Activated naive CD8-positive, alpha-beta T cell treated with anti-CD3 and anti-CD28 coated beads for 36 hours (primary cell): ENCODE data around the gene PKP4. TPM values are rescaled to one million over a fixed set of nuclear protein-coding genes. Genes with fewer than 3 reads are reported as not detected.

ENCODE experiments used
- DNase-seq: peaks from one replicate; pipeline ENCODE4 v3.0.0; 2021
- H3K27ac Mint-ChIP-seq: one replicate; pipeline ENCODE4 v1.8.0; 2022; ENCODE audit warnings: mild to moderate bottlenecking, moderate library complexity, mixed read lengths
- H3K27me3 Mint-ChIP-seq: one replicate; pipeline ENCODE4 v1.8.0; 2022; ENCODE audit warnings: mild to moderate bottlenecking, mixed read lengths
- H3K36me3 Mint-ChIP-seq: one replicate; pipeline ENCODE4 v1.8.0; 2021; ENCODE audit warnings: mild to moderate bottlenecking, mixed read lengths
- H3K4me1 Mint-ChIP-seq: one replicate; pipeline ENCODE4 v1.8.0; 2021; ENCODE audit warnings: mixed read lengths
- H3K4me3 Mint-ChIP-seq: one replicate; pipeline ENCODE4 v1.8.0; 2022; ENCODE audit warnings: mild to moderate bottlenecking, moderate library complexity, mixed read lengths
- H3K9me3 Mint-ChIP-seq: one replicate; pipeline ENCODE4 v1.8.0; 2022; ENCODE audit warnings: mixed read lengths
- total RNA-seq, 2 experiments: library from RNA; stranded (reverse); gene quantifications; one replicate each; pipeline ENCODE4 v1.2.3, GENCODE V29; 2021

PKP4 gene
- total RNA-seq, 2 experiments from 2014 or later, result 35.3 to 38.2 TPM

DNA sequence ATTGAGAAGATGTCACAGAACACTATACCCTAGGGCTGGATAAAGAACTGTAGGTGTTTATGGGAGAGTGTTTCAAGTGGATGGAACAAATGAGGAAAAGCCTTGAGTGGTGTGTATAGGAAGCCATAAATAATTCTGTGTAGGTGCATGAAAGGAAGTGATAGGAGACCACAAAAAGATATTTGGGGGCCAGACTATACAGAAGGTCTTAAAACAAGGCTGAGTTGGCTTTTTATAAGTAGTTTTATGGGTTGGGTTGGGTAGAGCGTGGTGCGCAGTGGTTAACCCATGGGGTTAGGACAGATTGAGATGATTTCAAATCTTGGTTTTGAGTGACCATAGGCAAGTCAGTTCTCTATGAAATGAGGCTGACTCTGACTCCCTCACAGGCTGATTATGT lies 110.5 kb downstream of the PKP4 start:
- Mint-ChIP-seq H3K4me1 (no peaks in the 10 kb centered on the region), H3K4me3 (no peak overlapping the region), H3K27ac (no peak overlapping the region), H3K27me3 (no peaks in the 10 kb centered on the region), H3K36me3 (peaks cover 19% of the 10 kb centered on the region), H3K9me3 (peaks cover 8% of the 10 kb centered on the region)
- DNase-seq, result no peak

DNA sequence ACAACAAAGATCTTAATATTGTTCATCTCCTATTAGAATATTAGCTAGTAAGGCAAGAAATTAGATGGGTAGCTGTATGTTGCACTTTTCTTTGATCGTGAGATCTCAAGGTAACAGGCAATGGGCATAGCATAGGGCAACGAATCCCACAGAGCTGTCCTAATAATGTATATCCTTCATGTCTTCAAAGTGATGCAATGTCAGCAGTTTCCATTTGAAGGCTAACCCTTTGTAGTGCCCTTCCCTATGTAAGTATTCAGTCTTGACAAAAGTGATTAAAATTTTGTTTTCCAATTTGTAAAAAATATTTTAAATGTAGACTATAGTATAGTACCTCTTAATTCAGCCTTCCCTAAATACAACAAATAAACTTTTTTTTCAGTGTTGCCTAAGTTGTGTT lies 112.5 kb downstream of the PKP4 start:
- H3K27ac Mint-ChIP-seq, result no peak overlapping the region
- no peak for DNase-seq
- peaks cover 20% of the 10 kb centered on the region for H3K36me3 Mint-ChIP-seq
- H3K4me1 Mint-ChIP-seq, result no peaks in the 10 kb centered on the region
- no peak overlapping the region for H3K4me3 Mint-ChIP-seq
- H3K27me3 Mint-ChIP-seq, result no peaks in the 10 kb centered on the region
- H3K9me3 Mint-ChIP-seq, result peaks cover 8% of the 10 kb centered on the region

DNA sequence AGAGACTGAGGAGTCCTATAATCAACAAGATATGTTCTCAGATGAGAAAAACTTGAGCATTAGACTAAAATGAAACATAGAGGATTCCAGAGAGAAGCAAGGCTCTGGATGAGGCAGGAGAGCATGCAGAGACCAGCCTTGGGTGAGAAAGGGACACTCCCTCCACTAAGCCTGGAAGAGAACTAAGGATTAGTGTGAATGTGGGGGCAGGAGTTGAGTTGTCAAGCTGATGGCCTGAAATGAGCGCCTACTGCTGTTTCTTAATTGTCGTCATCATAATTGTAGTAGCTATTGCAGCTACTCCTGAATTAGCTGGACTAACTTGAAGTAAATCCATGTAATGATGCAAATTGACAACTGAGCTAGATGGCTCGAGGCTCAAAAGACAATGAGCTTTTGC lies 114.1 kb downstream of the PKP4 start:
- Mint-ChIP-seq H3K4me1 (no peaks in the 10 kb centered on the region), H3K4me3 (no peak overlapping the region), H3K27me3 (no peaks in the 10 kb centered on the region), H3K27ac (no peak overlapping the region), H3K36me3 (peaks cover 22% of the 10 kb centered on the region), H3K9me3 (peaks cover 8% of the 10 kb centered on the region)
- DNase-seq, result no peak

DNA sequence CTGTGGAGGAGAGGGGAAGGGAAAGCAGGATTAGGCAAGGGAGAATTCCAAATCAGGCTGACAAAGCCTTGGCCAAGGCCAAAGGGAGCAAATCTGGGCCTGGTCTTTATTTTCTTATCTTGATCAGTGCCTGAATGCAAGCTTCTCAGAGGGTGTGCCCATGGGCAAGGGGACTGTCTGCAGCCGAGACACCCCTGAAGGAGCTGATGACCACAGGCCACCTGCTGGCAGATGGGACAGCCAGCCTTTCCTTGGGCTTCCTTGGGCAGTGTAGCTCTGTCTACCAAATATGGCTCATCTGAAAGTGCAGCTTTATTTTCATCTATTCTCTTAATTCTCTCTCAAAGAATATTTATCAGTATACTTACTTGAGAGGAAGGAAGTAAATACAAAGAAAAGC lies 117.0 kb downstream of the PKP4 start:
- Mint-ChIP-seq H3K4me1 (no peaks in the 10 kb centered on the region), H3K27me3 (no peaks in the 10 kb centered on the region), H3K36me3 (peaks cover 13% of the 10 kb centered on the region), H3K9me3 (peaks cover 8% of the 10 kb centered on the region), H3K4me3 (no peak overlapping the region), H3K27ac (no peak overlapping the region)
- DNase-seq, result no peak

DNA sequence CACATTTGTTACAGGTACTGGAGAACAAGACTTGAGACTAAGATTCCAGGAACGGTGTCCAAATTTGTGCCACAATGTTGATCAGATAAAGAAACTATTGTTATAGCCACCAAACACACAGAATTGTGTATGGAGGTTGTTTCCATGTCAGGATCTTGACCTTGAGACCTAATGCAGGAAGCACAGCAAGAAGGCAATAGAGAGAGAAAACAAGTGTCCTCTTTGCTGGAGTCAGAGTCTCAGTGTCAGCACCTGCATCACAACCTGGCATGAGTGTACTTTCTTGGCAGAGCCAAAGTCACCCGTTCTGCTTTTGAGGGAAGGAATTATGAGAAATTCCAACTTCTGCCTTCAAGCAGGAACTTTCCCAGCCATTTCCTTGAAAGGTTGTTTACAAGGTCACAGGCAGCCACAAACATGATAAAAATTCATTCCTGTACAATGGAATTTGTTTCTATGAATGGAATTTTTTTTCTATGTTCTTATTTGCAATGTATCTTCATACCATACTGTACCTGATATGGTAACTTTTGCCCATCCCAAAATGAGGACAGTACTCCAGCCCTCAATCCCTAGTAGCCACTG lies 118.4 kb downstream of the PKP4 start:
- Mint-ChIP-seq H3K9me3 (peaks cover 8% of the 10 kb centered on the region), H3K4me1 (no peaks in the 10 kb centered on the region), H3K4me3 (no peak overlapping the region), H3K36me3 (peaks cover 16% of the 10 kb centered on the region), H3K27me3 (no peaks in the 10 kb centered on the region), H3K27ac (no peak overlapping the region)
- DNase-seq, result no peak

DNA sequence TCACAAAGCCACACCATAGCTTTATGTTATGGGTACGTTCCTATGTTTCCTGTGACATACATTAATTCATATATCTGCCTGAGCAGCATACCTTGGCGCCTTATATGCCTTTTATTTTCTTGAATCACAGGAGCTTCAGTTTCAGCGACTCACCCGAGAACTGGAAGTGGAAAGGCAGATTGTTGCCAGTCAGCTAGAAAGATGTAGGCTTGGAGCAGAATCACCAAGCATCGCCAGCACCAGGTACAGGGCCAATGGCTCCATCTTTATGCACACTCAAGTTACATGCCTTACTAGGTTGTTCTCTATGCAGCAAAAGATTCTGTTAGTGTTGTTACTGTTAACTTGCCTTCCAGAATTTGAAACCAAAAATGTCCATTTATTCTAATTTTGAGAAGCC lies 120.4 kb downstream of the PKP4 start:
- Mint-ChIP-seq H3K4me1 (no peaks in the 10 kb centered on the region), H3K27me3 (no peaks in the 10 kb centered on the region), H3K9me3 (no peaks in the 10 kb centered on the region), H3K36me3 (peaks cover 13% of the 10 kb centered on the region), H3K27ac (no peak overlapping the region), H3K4me3 (no peak overlapping the region)
- no peak for DNase-seq

DNA sequence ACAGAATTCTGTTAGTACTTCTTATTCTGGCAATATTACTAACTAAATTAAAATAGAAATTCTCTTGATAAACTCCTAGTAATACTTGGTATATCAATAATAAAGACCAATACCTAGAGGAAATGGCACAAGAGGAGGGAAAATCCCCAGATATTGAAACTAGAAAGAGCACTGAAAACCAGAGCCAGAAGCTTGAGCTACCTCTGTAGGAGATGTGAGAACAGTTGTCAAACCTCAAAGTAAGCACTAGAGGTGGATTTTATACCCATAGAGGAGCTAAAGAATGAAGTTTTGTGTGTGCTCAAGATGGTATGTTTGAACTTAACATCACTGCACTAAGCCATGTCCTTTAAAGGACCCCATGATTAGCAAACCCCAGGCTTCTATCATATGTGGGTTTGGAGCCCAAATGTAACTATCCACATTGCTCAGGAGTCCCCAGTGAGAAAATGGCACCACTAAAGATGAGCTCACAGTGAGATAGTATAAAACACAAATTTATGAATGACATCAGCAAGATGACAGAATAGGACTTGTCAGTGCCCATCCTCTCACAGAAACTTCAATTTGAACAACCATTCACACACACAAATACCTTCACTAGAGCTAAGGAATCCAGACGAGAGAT lies 122.1 kb downstream of the PKP4 start:
- Mint-ChIP-seq H3K9me3 (no peaks in the 10 kb centered on the region), H3K27me3 (no peaks in the 10 kb centered on the region), H3K4me3 (no peak overlapping the region)

DNA sequence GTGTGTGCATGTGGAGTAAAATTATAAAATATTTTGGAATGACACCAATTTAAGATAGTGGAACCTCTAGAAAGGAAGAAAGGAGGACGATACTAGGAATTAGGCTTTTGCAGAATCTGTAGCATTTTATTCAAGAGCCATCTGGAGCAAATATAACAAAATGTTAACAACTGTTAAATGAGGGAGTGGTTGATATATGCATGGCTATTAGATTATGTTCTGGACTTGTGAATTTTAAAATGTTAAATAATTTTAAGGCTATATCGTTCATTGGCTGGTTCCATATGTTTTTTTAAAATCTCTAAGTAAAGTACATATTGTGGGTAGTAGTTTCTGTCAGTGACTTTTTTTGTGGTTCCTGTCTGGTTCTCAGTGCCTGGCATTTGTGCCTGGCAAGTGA lies 123.2 kb downstream of the PKP4 start:
- Mint-ChIP-seq H3K36me3 (peaks cover 16% of the 10 kb centered on the region), H3K27me3 (no peaks in the 10 kb centered on the region), H3K4me1 (no peaks in the 10 kb centered on the region), H3K27ac (no peak overlapping the region), H3K9me3 (no peaks in the 10 kb centered on the region), H3K4me3 (no peak overlapping the region)
- DNase-seq, result no peak

More for the DNA sequence above, 122.1 kb downstream of the PKP4 start:
- no peak for DNase-seq
- H3K4me1 Mint-ChIP-seq, result no peaks in the 10 kb centered on the region
- peaks cover 12% of the 10 kb centered on the region for H3K36me3 Mint-ChIP-seq
- H3K27ac Mint-ChIP-seq, result no peak overlapping the region

DNA sequence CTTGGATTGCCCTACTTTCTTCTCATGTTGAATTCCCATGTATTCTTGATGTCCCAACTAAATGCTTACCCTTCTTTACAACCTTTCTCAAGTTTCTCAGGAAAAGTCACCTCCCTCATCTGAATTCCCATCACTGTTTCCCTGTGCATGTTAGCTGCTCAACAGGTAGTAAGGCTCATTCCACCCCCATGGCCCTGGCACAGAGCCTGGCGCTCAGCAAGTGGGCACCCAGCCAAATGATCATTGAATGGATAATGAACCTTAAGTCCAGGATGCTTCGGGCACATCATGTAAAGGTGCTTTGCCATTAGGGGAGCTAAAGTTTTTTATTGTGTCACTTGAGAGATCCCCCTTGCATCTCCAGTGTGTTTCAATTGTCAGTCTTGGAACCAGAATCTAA lies 124.0 kb downstream of the PKP4 start:
- DNase-seq, result no peak
- no peaks in the 10 kb centered on the region for H3K27me3 Mint-ChIP-seq
- H3K4me1 Mint-ChIP-seq, result no peaks in the 10 kb centered on the region
- peaks cover 14% of the 10 kb centered on the region for H3K36me3 Mint-ChIP-seq
- no peak overlapping the region for H3K4me3 Mint-ChIP-seq
- no peaks in the 10 kb centered on the region for H3K9me3 Mint-ChIP-seq
- H3K27ac Mint-ChIP-seq, result no peak overlapping the region

DNA sequence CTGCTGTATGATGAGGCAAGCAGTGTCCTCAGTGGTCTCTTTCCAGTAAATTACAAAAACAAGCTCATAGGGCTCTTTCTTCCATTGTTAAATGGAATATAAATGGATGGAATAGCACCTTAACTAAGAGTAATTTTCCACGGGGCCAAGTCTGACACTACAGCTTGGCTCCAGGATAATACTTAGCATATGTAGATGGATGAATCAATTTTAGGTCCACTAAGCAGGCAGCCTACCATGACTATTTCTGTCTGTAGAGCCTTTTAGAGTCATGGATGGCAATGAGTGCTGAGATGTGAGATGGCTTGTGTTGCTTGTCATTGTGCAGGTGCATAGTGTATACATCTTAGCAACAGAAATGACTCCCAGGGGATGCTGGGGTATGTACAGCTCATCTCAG lies 125.9 kb downstream of the PKP4 start:
- Mint-ChIP-seq H3K4me1 (no peaks in the 10 kb centered on the region), H3K36me3 (peaks cover 12% of the 10 kb centered on the region), H3K27ac (no peak overlapping the region), H3K4me3 (no peak overlapping the region), H3K27me3 (no peaks in the 10 kb centered on the region), H3K9me3 (no peaks in the 10 kb centered on the region)
- no peak for DNase-seq

DNA sequence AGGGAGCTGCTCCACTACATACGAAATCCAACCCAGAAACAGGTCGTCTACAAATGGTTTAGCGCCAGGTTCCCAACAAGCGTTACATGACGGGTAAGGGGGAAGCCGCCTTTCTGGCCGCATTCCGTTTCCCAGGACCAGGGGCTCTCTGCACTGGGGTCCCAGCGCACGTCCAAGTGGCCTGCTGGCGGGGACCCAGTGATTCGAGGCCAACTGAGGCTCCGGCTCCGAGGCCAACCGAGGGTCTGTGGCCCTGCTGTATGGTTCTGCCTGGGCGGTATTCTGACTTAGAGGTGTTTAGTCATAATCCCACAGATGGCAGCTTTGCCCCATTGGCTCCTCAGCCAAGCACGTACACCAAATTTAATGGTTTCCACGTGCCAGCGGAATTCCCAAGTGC lies 127.2 kb downstream of the PKP4 start:
- Mint-ChIP-seq H3K4me3 (no peak overlapping the region), H3K4me1 (no peaks in the 10 kb centered on the region), H3K27ac (no peak overlapping the region)

DNA sequence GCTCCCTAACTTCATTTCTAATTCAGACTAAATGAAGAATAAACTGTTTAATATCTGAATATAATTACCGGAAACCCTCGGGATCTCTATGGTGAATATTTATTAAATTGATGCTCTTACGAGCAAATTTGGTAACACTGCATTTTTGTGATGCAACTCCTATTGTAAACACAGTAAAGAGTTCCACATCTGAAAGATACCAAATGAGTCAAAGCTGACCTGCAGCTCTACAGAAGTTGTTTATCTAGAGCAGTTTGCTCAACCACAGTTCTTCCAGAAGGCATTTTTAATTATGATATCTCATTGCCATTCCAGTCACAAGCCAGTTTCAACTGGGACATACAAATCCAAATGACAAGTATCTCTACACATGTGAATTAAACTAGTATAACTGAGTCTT lies 129.7 kb downstream of the PKP4 start:
- H3K4me3 Mint-ChIP-seq, result no peak overlapping the region
- DNase-seq, result no peak
- H3K4me1 Mint-ChIP-seq, result no peaks in the 10 kb centered on the region
- H3K27ac Mint-ChIP-seq, result no peak overlapping the region
- peaks cover 10% of the 10 kb centered on the region for H3K36me3 Mint-ChIP-seq
- no peaks in the 10 kb centered on the region for H3K9me3 Mint-ChIP-seq
- H3K27me3 Mint-ChIP-seq, result no peaks in the 10 kb centered on the region

More for the DNA sequence above, 127.2 kb downstream of the PKP4 start:
- Mint-ChIP-seq H3K9me3 (no peaks in the 10 kb centered on the region), H3K36me3 (peaks cover 12% of the 10 kb centered on the region), H3K27me3 (no peaks in the 10 kb centered on the region)
- DNase-seq, result no peak

DNA sequence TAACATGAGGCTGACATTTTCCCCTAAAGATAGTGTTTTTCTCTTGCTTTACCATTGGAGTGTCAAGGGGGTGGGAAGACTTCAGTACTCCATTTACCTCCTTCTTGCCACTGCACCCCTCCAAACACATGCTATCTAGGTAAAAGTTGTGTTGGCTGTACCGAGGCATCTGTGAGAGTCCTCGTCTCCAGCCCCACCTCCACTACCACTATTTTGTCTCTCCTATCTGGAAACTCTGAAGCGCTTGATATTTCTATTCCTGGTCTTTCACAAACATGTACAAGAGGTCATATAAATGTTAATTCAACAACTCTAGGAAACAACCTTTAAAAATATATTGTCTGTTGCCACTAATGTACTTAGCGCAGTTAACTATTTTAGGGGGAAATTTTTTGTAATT lies 132.6 kb downstream of the PKP4 start:
- H3K4me3 Mint-ChIP-seq, result no peak overlapping the region
- H3K27me3 Mint-ChIP-seq, result no peaks in the 10 kb centered on the region
- H3K4me1 Mint-ChIP-seq, result peaks cover 2% of the 10 kb centered on the region
- DNase-seq, result no peak
- H3K36me3 Mint-ChIP-seq, result peaks cover 8% of the 10 kb centered on the region
- no peaks in the 10 kb centered on the region for H3K9me3 Mint-ChIP-seq
- no peak overlapping the region for H3K27ac Mint-ChIP-seq

DNA sequence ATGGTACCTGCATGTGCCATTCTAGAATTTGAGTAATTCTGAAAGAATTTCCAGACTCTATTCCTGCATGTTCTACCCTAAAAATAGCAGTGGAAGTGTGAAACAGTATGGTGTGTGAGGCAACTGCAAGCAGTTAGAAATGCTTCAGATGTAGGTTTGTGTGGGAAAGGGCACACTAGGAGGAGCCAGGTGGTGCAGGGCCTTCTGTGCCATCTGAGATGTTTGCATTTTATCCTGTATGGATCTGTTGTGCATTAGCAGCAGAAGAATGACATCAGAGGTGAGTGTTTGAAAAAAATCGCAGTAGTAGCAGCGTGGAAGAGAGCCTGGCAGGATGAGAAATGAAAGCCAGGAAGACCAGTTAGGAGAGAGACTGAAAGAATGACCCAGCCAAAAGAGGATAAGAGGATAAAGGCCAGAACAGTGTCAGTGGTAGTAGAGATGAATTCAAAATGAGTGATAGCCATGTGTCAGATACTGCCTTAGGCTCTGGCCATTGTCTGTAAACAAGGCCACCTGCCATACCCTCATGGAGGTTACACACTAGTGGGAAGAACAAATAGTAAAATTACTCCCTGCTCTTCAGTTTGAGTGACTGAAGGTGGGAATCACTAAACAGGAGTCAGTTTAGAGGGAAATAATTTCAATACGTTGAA lies 142.2 kb downstream of the PKP4 start:
- no peak overlapping the region for H3K27ac Mint-ChIP-seq
- peaks cover 6% of the 10 kb centered on the region for H3K36me3 Mint-ChIP-seq
- H3K4me3 Mint-ChIP-seq, result no peak overlapping the region
- no peak for DNase-seq
- no peaks in the 10 kb centered on the region for H3K27me3 Mint-ChIP-seq
- H3K4me1 Mint-ChIP-seq, result no peaks in the 10 kb centered on the region
- no peaks in the 10 kb centered on the region for H3K9me3 Mint-ChIP-seq

DNA sequence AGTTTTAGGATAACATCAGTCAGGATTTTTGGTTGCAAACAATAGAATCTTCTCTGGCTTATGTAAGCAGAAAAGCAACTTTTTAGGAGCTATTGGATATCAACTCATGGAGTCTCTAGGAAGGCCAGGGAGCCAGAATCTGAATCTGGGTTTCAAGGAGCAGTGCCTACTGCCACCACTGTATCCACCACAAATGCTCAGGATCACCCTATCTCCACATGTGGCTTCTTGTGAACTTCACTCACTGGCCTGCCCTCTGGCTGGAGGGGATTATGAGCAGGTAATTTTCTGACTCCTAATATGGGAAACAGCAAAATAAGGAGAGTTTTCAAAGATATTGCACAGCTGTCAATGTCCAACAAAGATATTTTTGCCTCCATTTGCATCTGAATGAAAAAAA lies 142.9 kb downstream of the PKP4 start:
- H3K4me1 Mint-ChIP-seq, result no peaks in the 10 kb centered on the region
- H3K27ac Mint-ChIP-seq, result no peak overlapping the region
- DNase-seq, result no peak
- H3K27me3 Mint-ChIP-seq, result no peaks in the 10 kb centered on the region
- peaks cover 4% of the 10 kb centered on the region for H3K36me3 Mint-ChIP-seq
- no peaks in the 10 kb centered on the region for H3K9me3 Mint-ChIP-seq
- H3K4me3 Mint-ChIP-seq, result no peak overlapping the region
